Neural cell (in vitro differentiated cells): Measurements from ENCODE around the gene GRM2. TPM values are rescaled to one million over a fixed set of nuclear protein-coding genes. Genes with fewer than 3 reads are reported as not detected.

Source experiments
- H2AFZ ChIP-seq: fragments of 200-600, 300-800 bp; sonication (generic), shearing (Covaris generic); 2 replicates; pipeline ENCODE4 v1.6.0; 2014; ENCODE audit warnings: low read depth, mild to moderate bottlenecking, antibody characterized with exemption, low read length, moderate library complexity
- H3F3A ChIP-seq: fragments of 200-600 bp; shearing (Covaris generic); 2 replicates; pipeline ENCODE4 v1.6.1; 2016; ENCODE audit warnings: mild to moderate bottlenecking, moderate library complexity, mixed read lengths, antibody characterized with exemption, low read length; ENCODE audit not compliant: insufficient read depth, poor library complexity, severe bottlenecking
- H3K27ac ChIP-seq: fragments of 200-600, 300-800 bp; sonication (generic), shearing (Covaris generic); 2 replicates; pipeline ENCODE4 v1.5.1; 2014; ENCODE audit warnings: mild to moderate bottlenecking, low read length, moderate library complexity
- H3K27me3 ChIP-seq: fragments of 300-800, 200-600 bp; sonication (generic), shearing (Covaris generic); 2 replicates; pipeline ENCODE4 v1.6.0; 2014; ENCODE audit warnings: mild to moderate bottlenecking, low read depth, low read length, moderate library complexity; ENCODE audit not compliant: insufficient read depth
- H3K36me3 ChIP-seq: fragments of 300-800, 200-600 bp; sonication (generic), shearing (Covaris generic); 2 replicates; pipeline ENCODE4 v1.5.1; 2014; ENCODE audit warnings: mild to moderate bottlenecking, antibody characterized with exemption, low read length, moderate library complexity; ENCODE audit not compliant: insufficient read depth
- H3K4me2 ChIP-seq: fragments of 300-800, 200-600 bp; sonication (generic), shearing (Covaris generic); 2 replicates; pipeline ENCODE4 v1.6.0; 2014; ENCODE audit warnings: mild to moderate bottlenecking, low read length
- H3K4me3 ChIP-seq: fragments of 300-800, 200-600 bp; sonication (generic), shearing (Covaris generic); 2 replicates; pipeline ENCODE4 v1.5.1; 2014; ENCODE audit warnings: mild to moderate bottlenecking, low read length, moderate library complexity
- H3K79me2 ChIP-seq: fragments of 200-600 bp; shearing (Covaris generic); replicated peaks from 2 replicates; pipeline ENCODE4 v1.6.0; 2014; ENCODE audit warnings: mild to moderate bottlenecking, low read length, moderate library complexity; ENCODE audit not compliant: insufficient read depth
- H3K9ac ChIP-seq: fragments of 300-800, 200-600 bp; sonication (generic), shearing (Covaris generic); 2 replicates; pipeline ENCODE4 v1.6.1; 2016; ENCODE audit warnings: mild to moderate bottlenecking, low read length, mixed read lengths
- H3K9me2 ChIP-seq: fragments of 200-600 bp; shearing (Covaris generic); 2 replicates; pipeline ENCODE4 v1.6.1; 2016; ENCODE audit warnings: mild to moderate bottlenecking, low read length, mixed read lengths; ENCODE audit not compliant: insufficient read depth
- H3K9me3 ChIP-seq: fragments of 200-600, 300-800 bp; sonication (generic), shearing (Covaris generic); 2 replicates; pipeline ENCODE4 v1.6.1; 2016; ENCODE audit warnings: mild to moderate bottlenecking, mixed run types, low read length, moderate library complexity, mixed read lengths
- H4K20me1 ChIP-seq: fragments of 200-600 bp; shearing (Covaris generic); 2 replicates; pipeline ENCODE4 v1.6.1; 2016; ENCODE audit warnings: mild to moderate bottlenecking, mixed run types; ENCODE audit not compliant: insufficient read depth
- CTCF ChIP-seq: fragments of 450-650 bp; IDR thresholded peaks from 2 replicates; pipeline ENCODE4 v1.5.1; 2014; ENCODE audit warnings: antibody characterized with exemption, mild to moderate bottlenecking, moderate library complexity; ENCODE audit not compliant: poor library complexity, severe bottlenecking
- EP300 ChIP-seq: fragments of 450-650 bp; conservative IDR thresholded peaks from 2 replicates; pipeline ENCODE4 v1.6.1; 2014; ENCODE audit warnings: antibody characterized with exemption, mild to moderate bottlenecking, moderate library complexity; ENCODE audit not compliant: poor library complexity, severe bottlenecking
- EZH2 ChIP-seq: fragments of 200-600, 300-800 bp; shearing (Covaris generic), sonication (generic); IDR thresholded peaks from 2 replicates; pipeline ENCODE4 v1.6.1; 2014; ENCODE audit warnings: antibody characterized with exemption, low read length, borderline replicate concordance, mild to moderate bottlenecking; ENCODE audit not compliant: insufficient read depth, poor library complexity, severe bottlenecking
- MXI1 ChIP-seq: fragments of 450-650 bp; conservative IDR thresholded peaks from 2 replicates; pipeline ENCODE4 v1.6.1; 2014; ENCODE audit warnings: antibody characterized with exemption, mild to moderate bottlenecking; ENCODE audit not compliant: poor library complexity, severe bottlenecking
- POLR2AphosphoS5 ChIP-seq: IDR thresholded peaks from 2 replicates; pipeline ENCODE4 v1.6.1; 2012
- RAD21 ChIP-seq: fragments of 450-650 bp; conservative IDR thresholded peaks from 2 replicates; pipeline ENCODE4 v1.6.1; 2014; ENCODE audit warnings: antibody characterized with exemption, mild to moderate bottlenecking, moderate library complexity
- SMC3 ChIP-seq: fragments of 450-650 bp; conservative IDR thresholded peaks from 2 replicates; pipeline ENCODE4 v1.6.1; 2014; ENCODE audit warnings: antibody characterized with exemption, mild to moderate bottlenecking, moderate library complexity; ENCODE audit not compliant: poor library complexity
- TAF1 ChIP-seq: IDR thresholded peaks from 2 replicates; pipeline ENCODE4 v1.6.1; 2012; ENCODE audit warnings: low read depth
- polyA plus RNA-seq: library from polyadenylated mRNA; depleted of rRNA; stranded (reverse); fragments of >200 nt; gene quantifications from 2 replicates; pipeline ENCODE4 v1.2.3, GENCODE V29; 2014
- TF ChIP-seq, protein P1 (sequence below): IDR thresholded peaks from 2 replicates; pipeline ENCODE4 v1.6.1; 2012; ENCODE audit warnings: borderline replicate concordance

Gene GRM2
- polyA plus RNA-seq, 1 donor from 2014 or later, result 9.1 TPM

- Histone ChIP-seq H3K79me2 (no peaks in the 10 kb centered on the region), H3K27me3 (no peaks in the 10 kb centered on the region), H3K4me2 (no peak overlapping the region), H4K20me1 (no peaks in the 10 kb centered on the region), H2AFZ (no peak overlapping the region), H3K36me3 (no peaks in the 10 kb centered on the region), H3K9ac (no peak overlapping the region), H3K9me2 (no peaks in the 10 kb centered on the region), H3F3A (no peaks in the 10 kb centered on the region), H3K9me3 (no peaks in the 10 kb centered on the region), H3K4me3 (no peak overlapping the region), H3K27ac (no peak overlapping the region)
- TF ChIP-seq CTCF (no peak), MXI1 (no peak), EP300 (no peak), EZH2 (no peak)
- TF ChIP-seq, protein P1, sequence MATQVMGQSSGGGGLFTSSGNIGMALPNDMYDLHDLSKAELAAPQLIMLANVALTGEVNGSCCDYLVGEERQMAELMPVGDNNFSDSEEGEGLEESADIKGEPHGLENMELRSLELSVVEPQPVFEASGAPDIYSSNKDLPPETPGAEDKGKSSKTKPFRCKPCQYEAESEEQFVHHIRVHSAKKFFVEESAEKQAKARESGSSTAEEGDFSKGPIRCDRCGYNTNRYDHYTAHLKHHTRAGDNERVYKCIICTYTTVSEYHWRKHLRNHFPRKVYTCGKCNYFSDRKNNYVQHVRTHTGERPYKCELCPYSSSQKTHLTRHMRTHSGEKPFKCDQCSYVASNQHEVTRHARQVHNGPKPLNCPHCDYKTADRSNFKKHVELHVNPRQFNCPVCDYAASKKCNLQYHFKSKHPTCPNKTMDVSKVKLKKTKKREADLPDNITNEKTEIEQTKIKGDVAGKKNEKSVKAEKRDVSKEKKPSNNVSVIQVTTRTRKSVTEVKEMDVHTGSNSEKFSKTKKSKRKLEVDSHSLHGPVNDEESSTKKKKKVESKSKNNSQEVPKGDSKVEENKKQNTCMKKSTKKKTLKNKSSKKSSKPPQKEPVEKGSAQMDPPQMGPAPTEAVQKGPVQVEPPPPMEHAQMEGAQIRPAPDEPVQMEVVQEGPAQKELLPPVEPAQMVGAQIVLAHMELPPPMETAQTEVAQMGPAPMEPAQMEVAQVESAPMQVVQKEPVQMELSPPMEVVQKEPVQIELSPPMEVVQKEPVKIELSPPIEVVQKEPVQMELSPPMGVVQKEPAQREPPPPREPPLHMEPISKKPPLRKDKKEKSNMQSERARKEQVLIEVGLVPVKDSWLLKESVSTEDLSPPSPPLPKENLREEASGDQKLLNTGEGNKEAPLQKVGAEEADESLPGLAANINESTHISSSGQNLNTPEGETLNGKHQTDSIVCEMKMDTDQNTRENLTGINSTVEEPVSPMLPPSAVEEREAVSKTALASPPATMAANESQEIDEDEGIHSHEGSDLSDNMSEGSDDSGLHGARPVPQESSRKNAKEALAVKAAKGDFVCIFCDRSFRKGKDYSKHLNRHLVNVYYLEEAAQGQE, result no peak
Observed at GRCh38 chr3:51729042-51729633, 22.3 kb downstream of the GRM2 start.

GRCh38 chr3:51733859-51734571, 27.1 kb downstream of the GRM2 start:
- no peak overlapping the region for H3K27ac ChIP-seq
- H3K36me3 ChIP-seq, result no peaks in the 10 kb centered on the region
- no peak overlapping the region for H2AFZ ChIP-seq
- H3K27me3 ChIP-seq, result no peaks in the 10 kb centered on the region
- H3F3A ChIP-seq, result no peaks in the 10 kb centered on the region
- H3K79me2 ChIP-seq, result no peaks in the 10 kb centered on the region
- no peak overlapping the region for H3K4me2 ChIP-seq
- H4K20me1 ChIP-seq, result no peaks in the 10 kb centered on the region
- H3K9me3 ChIP-seq, result no peaks in the 10 kb centered on the region
- no peak overlapping the region for H3K9ac ChIP-seq
- H3K4me3 ChIP-seq, result no peak overlapping the region
- TF ChIP-seq RAD21 (no peak), POLR2AphosphoS5 (no peak), TAF1 (no peak), EP300 (no peak), MXI1 (no peak), CTCF (no peak), SMC3 (no peak), EZH2 (no peak)
- TF ChIP-seq, protein P1, result no peak
- no peaks in the 10 kb centered on the region for H3K9me2 ChIP-seq
